Stimulated activated naive B cell treated with anti-CD40 and anti-IgM and Interleukin-4, amounts not matched to agents 10 μg/mL and 1 μg/mL and 100 μg/mL, for 72 hours (primary cell): ENCODE results near the gene DNAJB6.

Experiments
- ATAC-seq, 2 donors: fragments of 150-1000 bp; cut with Tn5 transposase; replicated peaks; 2 replicates each; pipeline ENCODE4 v1.10.0; 2021; ENCODE audit warnings: moderate library complexity in 1 of 2
- DNase-seq: peaks from one replicate; pipeline ENCODE4 v3.0.0; 2021
- H3K27ac Mint-ChIP-seq: one replicate; pipeline ENCODE4 v1.8.0; 2022; ENCODE audit warnings: mild to moderate bottlenecking, mixed read lengths
- H3K27me3 Mint-ChIP-seq, 2 donors: one replicate each; pipeline ENCODE4 v1.8.0; 2022; ENCODE audit warnings: mixed read lengths in 2 of 2
- H3K36me3 Mint-ChIP-seq, 2 donors: one replicate each; pipeline ENCODE4 v1.8.0; 2022; ENCODE audit warnings: mixed read lengths in 2 of 2, mild to moderate bottlenecking in 1 of 2
- H3K4me1 Mint-ChIP-seq, 2 donors: one replicate each; pipeline ENCODE4 v1.8.0; 2022; ENCODE audit warnings: mixed read lengths in 2 of 2, mild to moderate bottlenecking in 1 of 2
- H3K4me3 Mint-ChIP-seq, 2 donors: one replicate each; pipeline ENCODE4 v1.8.0; 2022; ENCODE audit warnings: mild to moderate bottlenecking in 2 of 2, mixed read lengths in 2 of 2, moderate library complexity in 1 of 2
- H3K9me3 Mint-ChIP-seq, 2 donors: one replicate each; pipeline ENCODE4 v1.8.0; 2022; ENCODE audit warnings: mixed read lengths in 2 of 2, mild to moderate bottlenecking in 1 of 2

The DNAJB6 gene

GRCh38 chr7:157336383-157337315 is at the start of gene DNAJB6:
DNAJB6 (plus strand) TSS chr7:157337004; CDS start chr7:157358573, 21,569 bp downstream.
- Mint-ChIP-seq H3K9me3 (peaks cover 0 to 1% of the 10 kb centered on the region in 2 donors), H3K36me3 (peaks cover 27 to 28% of the 10 kb centered on the region in 2 donors), H3K27me3 (no peaks in the 10 kb centered on the region), H3K27ac (peak within 1 kb of the TSS; percentile 98), H3K4me3 (peak within 1 kb of the TSS; percentile 87 to 93), H3K4me1 (peaks cover 48 to 78% of the 10 kb centered on the region in 2 donors)
- peak; percentile 59 to 72 for ATAC-seq
- peak; percentile 93 for DNase-seq

GRCh38 chr7:157291404-157292080 is 45.3 kb upstream of the DNAJB6 start:
- Mint-ChIP-seq H3K27me3 (peaks cover 0 to 6% of the 10 kb centered on the region in 2 donors), H3K27ac (no peak overlapping the region), H3K9me3 (no peaks in the 10 kb centered on the region), H3K4me3 (no peak overlapping the region), H3K36me3 (no peaks in the 10 kb centered on the region), H3K4me1 (peaks cover 0 to 3% of the 10 kb centered on the region in 2 donors)
- no peak for DNase-seq
- no peak for ATAC-seq

GRCh38 chr7:157292258-157292657 is 44.5 kb upstream of the DNAJB6 start:
- Mint-ChIP-seq H3K27ac (no peak overlapping the region), H3K27me3 (peaks cover 4 to 5% of the 10 kb centered on the region in 2 donors), H3K4me3 (no peak overlapping the region), H3K36me3 (no peaks in the 10 kb centered on the region), H3K9me3 (no peaks in the 10 kb centered on the region), H3K4me1 (peaks cover 0 to 6% of the 10 kb centered on the region in 2 donors)
- no peak for DNase-seq
- ATAC-seq = no peak

- ATAC-seq (no peak), DNase-seq (no peak)
- H3K4me1 Mint-ChIP-seq = peaks cover 0 to 7% of the 10 kb centered on the region in 2 donors
- H3K4me3 Mint-ChIP-seq = no peak overlapping the region
- peaks cover 0 to 4% of the 10 kb centered on the region in 2 donors for H3K27me3 Mint-ChIP-seq
- H3K36me3 Mint-ChIP-seq = no peaks in the 10 kb centered on the region
- H3K27ac Mint-ChIP-seq = no peak overlapping the region
- H3K9me3 Mint-ChIP-seq = no peaks in the 10 kb centered on the region
Observed at GRCh38 chr7:157292770-157293412, 43.9 kb upstream of the DNAJB6 start.

- DNase-seq (no peak), ATAC-seq (no peak)
- H3K27ac Mint-ChIP-seq = no peak overlapping the region
- H3K4me3 Mint-ChIP-seq = no peak overlapping the region
- H3K9me3 Mint-ChIP-seq = no peaks in the 10 kb centered on the region
- peaks cover 0 to 4% of the 10 kb centered on the region in 2 donors for H3K27me3 Mint-ChIP-seq
- peaks cover 0 to 4% of the 10 kb centered on the region in 2 donors for H3K4me1 Mint-ChIP-seq
- no peaks in the 10 kb centered on the region for H3K36me3 Mint-ChIP-seq
Observed at GRCh38 chr7:157293413-157293788, 43.4 kb upstream of the DNAJB6 start.

- peak overlapping the region; percentile 26 for H3K27ac Mint-ChIP-seq
- peaks cover 10 to 14% of the 10 kb centered on the region in 2 donors for H3K4me1 Mint-ChIP-seq
- peaks cover 0 to 13% of the 10 kb centered on the region in 2 donors for H3K27me3 Mint-ChIP-seq
- peaks cover 0 to 6% of the 10 kb centered on the region in 2 donors for H3K9me3 Mint-ChIP-seq
- DNase-seq (no peak), ATAC-seq (no peak)
- no peaks in the 10 kb centered on the region for H3K36me3 Mint-ChIP-seq
- no peak overlapping the region for H3K4me3 Mint-ChIP-seq
Observed at GRCh38 chr7:157294773-157295172, 42.0 kb upstream of the DNAJB6 start.

- DNase-seq (no peak), ATAC-seq (no peak)
- H3K4me3 Mint-ChIP-seq = no peak overlapping the region
- H3K9me3 Mint-ChIP-seq = peaks cover 0 to 6% of the 10 kb centered on the region in 2 donors
- no peaks in the 10 kb centered on the region for H3K36me3 Mint-ChIP-seq
- no peak overlapping the region for H3K27ac Mint-ChIP-seq
- peaks cover 10 to 14% of the 10 kb centered on the region in 2 donors for H3K4me1 Mint-ChIP-seq
- peaks cover 0 to 13% of the 10 kb centered on the region in 2 donors for H3K27me3 Mint-ChIP-seq
Observed at GRCh38 chr7:157295338-157295737, 41.5 kb upstream of the DNAJB6 start.

- no peak overlapping the region for H3K4me3 Mint-ChIP-seq
- H3K27me3 Mint-ChIP-seq = peaks cover 0 to 13% of the 10 kb centered on the region in 2 donors
- H3K36me3 Mint-ChIP-seq = no peaks in the 10 kb centered on the region
- ATAC-seq (no peak), DNase-seq (no peak)
- H3K9me3 Mint-ChIP-seq = peaks cover 0 to 6% of the 10 kb centered on the region in 2 donors
- peaks cover 23 to 27% of the 10 kb centered on the region in 2 donors for H3K4me1 Mint-ChIP-seq
- H3K27ac Mint-ChIP-seq = peak overlapping the region; percentile 47
Observed at GRCh38 chr7:157297185-157297584, 39.6 kb upstream of the DNAJB6 start.

GRCh38 chr7:157299317-157299612 is 37.5 kb upstream of the DNAJB6 start:
- H3K9me3 Mint-ChIP-seq = peaks cover 0 to 6% of the 10 kb centered on the region in 2 donors
- no peak for DNase-seq
- ATAC-seq = no peak

GRCh38 chr7:157299613-157300368 is 37.0 kb upstream of the DNAJB6 start:
- Mint-ChIP-seq H3K27ac (peak overlapping the region; percentile 68), H3K36me3 (no peaks in the 10 kb centered on the region), H3K9me3 (peaks cover 0 to 6% of the 10 kb centered on the region in 2 donors), H3K27me3 (peaks cover 0 to 13% of the 10 kb centered on the region in 2 donors), H3K4me1 (peaks cover 28 to 41% of the 10 kb centered on the region in 2 donors), H3K4me3 (no peak overlapping the region)
- no peak for ATAC-seq
- DNase-seq = no peak

More at GRCh38 chr7:157299317-157299612, 37.5 kb upstream of the DNAJB6 start:
- peaks cover 28 to 41% of the 10 kb centered on the region in 2 donors for H3K4me1 Mint-ChIP-seq
- no peaks in the 10 kb centered on the region for H3K36me3 Mint-ChIP-seq
- peak overlapping the region; percentile 68 for H3K27ac Mint-ChIP-seq
- peaks cover 0 to 13% of the 10 kb centered on the region in 2 donors for H3K27me3 Mint-ChIP-seq
- H3K4me3 Mint-ChIP-seq = no peak overlapping the region

- no peaks in the 10 kb centered on the region for H3K36me3 Mint-ChIP-seq
- H3K9me3 Mint-ChIP-seq = peaks cover 0 to 6% of the 10 kb centered on the region in 2 donors
- H3K27me3 Mint-ChIP-seq = peaks cover 0 to 13% of the 10 kb centered on the region in 2 donors
- no peak for ATAC-seq
- H3K4me3 Mint-ChIP-seq = no peak overlapping the region
- H3K27ac Mint-ChIP-seq = peak overlapping the region; percentile 42
- peaks cover 28 to 41% of the 10 kb centered on the region in 2 donors for H3K4me1 Mint-ChIP-seq
- no peak for DNase-seq
Observed at GRCh38 chr7:157300369-157300825, 36.4 kb upstream of the DNAJB6 start.

- H3K36me3 Mint-ChIP-seq = no peaks in the 10 kb centered on the region
- H3K27ac Mint-ChIP-seq = peak overlapping the region; percentile 91
- peaks cover 0 to 13% of the 10 kb centered on the region in 2 donors for H3K27me3 Mint-ChIP-seq
- DNase-seq (no peak), ATAC-seq (no peak)
- H3K4me3 Mint-ChIP-seq = peak overlapping the region; percentile 64 to 68
- peaks cover 0 to 6% of the 10 kb centered on the region in 2 donors for H3K9me3 Mint-ChIP-seq
- peaks cover 32 to 47% of the 10 kb centered on the region in 2 donors for H3K4me1 Mint-ChIP-seq
Observed at GRCh38 chr7:157301610-157302120, 35.1 kb upstream of the DNAJB6 start.
